GM12878 (cell line): ENCODE measurements around the gene CHPT1. TPM values are rescaled to one million over a fixed set of nuclear protein-coding genes. Genes with fewer than 3 reads are reported as not detected.

ENCODE experiments used
- ATAC-seq: fragments of 200-7000 bp; cut with Tn5 transposase; 3 replicates; pipeline ENCODE4 v1.9.1; 2020; ENCODE audit warnings: mild to moderate bottlenecking, moderate library complexity
- BruUV-seq: library from RNA; stranded (reverse); fragments of 400-500 nt; replicated peaks from 2 replicates; lab custom pipeline; 2021; lab: Mats Ljungman, UMichigan
- CTCF ChIA-PET: fragments of 300-600 bp; sonication (Branson Sonifier 250); formaldehyde crosslinking; extraction: SDS; loops from one replicate; lab custom pipeline; 2021; ENCODE audit warnings: inconsistent platforms; lab: Yijun Ruan, JAX
- POLR2A ChIA-PET: fragments of 350-600 bp; formaldehyde crosslinking; extraction: SDS; loops from one replicate; lab custom pipeline; 2021; ENCODE audit warnings: inconsistent platforms; lab: Charles Lee
- RAD21 ChIA-PET: fragments of 300-600 bp; sonication (Branson Sonifier 250); formaldehyde crosslinking; loops from one replicate; lab custom pipeline; 2023; ENCODE audit warnings: antibody characterized with exemption; ENCODE audit not compliant: unreplicated experiment; lab: Charles Lee
- SMC1A ChIA-PET: fragments of 300-600 bp; sonication (Branson Sonifier 250); formaldehyde crosslinking; loops from one replicate; lab custom pipeline; 2023; ENCODE audit not compliant: unreplicated experiment, uncharacterized antibody; lab: Charles Lee
- DNase-seq: peaks from one replicate; pipeline ENCODE4 v3.0.0-alpha.2; 2011; ENCODE audit warnings: low read depth, low spot score
- FAIRE-seq: peaks from 3 replicates; lab custom pipeline; 2011; peaks lifted over from hg19 to GRCh38; lab: Jason Lieb, UNC
- H2AFZ ChIP-seq: 2 replicates; pipeline ENCODE4 v1.6.0; 2011; ENCODE audit warnings: low read depth, low read length, control low read depth; ENCODE audit not compliant: control insufficient read depth
- H3K27ac ChIP-seq: 2 replicates; pipeline ENCODE4 v1.5.1; 2011; ENCODE audit warnings: control low read depth; ENCODE audit not compliant: control insufficient read depth, insufficient read depth
- H3K27me3 ChIP-seq, 2 experiments: replicated peaks in 1 of 2; 2 replicates each; pipeline versions ENCODE4 v1.6.0 to v1.6.1; 2011; ENCODE audit warnings: low read length in 1 of 2; ENCODE audit not compliant: control insufficient read depth in 2 of 2, insufficient read depth in 2 of 2
- H3K36me3 ChIP-seq, 2 experiments: 2 replicates each; pipeline ENCODE4 v1.5.1; 2011; ENCODE audit warnings: low read length in 1 of 2; ENCODE audit not compliant: control insufficient read depth in 2 of 2, insufficient read depth in 2 of 2
- H3K4me1 ChIP-seq: 2 replicates; pipeline ENCODE4 v1.6.1; 2011; ENCODE audit warnings: mild to moderate bottlenecking, low read length, moderate library complexity, mixed read lengths; ENCODE audit not compliant: control insufficient read depth, insufficient read depth
- H3K4me2 ChIP-seq: 2 replicates; pipeline ENCODE4 v1.6.0; 2011; ENCODE audit warnings: control low read depth; ENCODE audit not compliant: control insufficient read depth, insufficient read depth
- H3K4me3 ChIP-seq: fragments of 200-600 bp; sonication (generic); 2 replicates; pipeline ENCODE4 v1.5.1; 2016
- H3K79me2 ChIP-seq: 2 replicates; pipeline ENCODE4 v1.6.0; 2011; ENCODE audit warnings: low read length; ENCODE audit not compliant: control insufficient read depth, insufficient read depth
- H3K9ac ChIP-seq: 2 replicates; pipeline ENCODE4 v1.8.0; 2011; ENCODE audit warnings: low read length, control low read depth, mixed read lengths; ENCODE audit not compliant: control insufficient read depth, insufficient read depth
- H3K9me3 ChIP-seq: replicated peaks from 3 replicates; pipeline ENCODE4 v1.5.1; 2011; ENCODE audit warnings: mild to moderate bottlenecking, low read length; ENCODE audit not compliant: control insufficient read depth, insufficient read depth
- H4K20me1 ChIP-seq: 2 replicates; pipeline ENCODE4 v1.6.0; 2011; ENCODE audit not compliant: control insufficient read depth, insufficient read depth
- DPF2 ChIP-seq: fragments of 450-650 bp; IDR thresholded peaks from 2 replicates; pipeline ENCODE4 v1.6.1; 2017; ENCODE audit warnings: mild to moderate bottlenecking
- EZH2 ChIP-seq: IDR thresholded peaks from 2 replicates; pipeline ENCODE4 v1.6.1; 2012; ENCODE audit warnings: low read depth, mild to moderate bottlenecking, control low read depth, inconsistent platforms, low read length, borderline replicate concordance; ENCODE audit not compliant: control insufficient read depth
- FOS ChIP-seq: IDR thresholded peaks from 3 replicates; pipeline ENCODE4 v1.6.1; 2011; ENCODE audit warnings: borderline replicate concordance; ENCODE audit not compliant: insufficient read length; ENCODE audit errors: extremely low read depth
- JUND ChIP-seq: IDR thresholded peaks from 2 replicates; pipeline ENCODE4 v1.6.1; 2012; ENCODE audit warnings: low read depth, mild to moderate bottlenecking, low read length, improper control_type of control experiment, moderate library complexity
- SMAD5 ChIP-seq: IDR thresholded peaks from 2 replicates; pipeline ENCODE4 v1.6.1; 2016; ENCODE audit warnings: antibody characterized with exemption, low read depth
- SUZ12 ChIP-seq: fragments of 200-600 bp; sonication (generic); IDR thresholded peaks from one replicate; pipeline ENCODE4 v1.6.1; 2018; ENCODE audit warnings: antibody characterized with exemption, mild to moderate bottlenecking; ENCODE audit not compliant: unreplicated experiment
- ZNF384 ChIP-seq: IDR thresholded peaks from 2 replicates; pipeline ENCODE4 v1.6.1; 2012; ENCODE audit warnings: low read depth, mild to moderate bottlenecking, low read length, improper control_type of control experiment, borderline replicate concordance
- ZSCAN29 ChIP-seq: fragments of 450-650 bp; IDR thresholded peaks from 2 replicates; pipeline ENCODE4 v1.6.1; 2017; ENCODE audit warnings: mild to moderate bottlenecking, moderate library complexity
- WGBS: methylation state at CpG from one replicate; pipeline ENCODE4 v1.1.6; 2016; ENCODE audit warnings: low lambda C conversion rate; ENCODE audit not compliant: insufficient replicate concordance, insufficient coverage; ENCODE audit errors: missing lambda C conversion rate; 5-methylcytosine and 5-hydroxymethylcytosine counted together
- in situ Hi-C: fragments of 300-500 bp; cut with MboI; formaldehyde crosslinking; loops from 9 replicates; pipeline ENCODE4 v1.14.3; 2018; ENCODE audit warnings: mixed read lengths
- intact Hi-C: fragments of 100-400 bp; cut with micrococcal nuclease; formaldehyde crosslinking; loops from one replicate; pipeline ENCODE4 v1.14.2; 2022; ENCODE audit not compliant: unreplicated experiment
- polyA plus RNA-seq, 11 experiments: library from polyadenylated mRNA; depleted of rRNA in 4 of 11; unstranded in 6 of 11; stranded (reverse) in 5 of 11; fragments of >200 nt; fragmentation: Nextera tagmentation in 4 of 11; fragmentation: Illumina TruSeq in 1 of 11; extraction: Ambion mirVana in 4 of 11; extraction: Trizol in 1 of 11; gene quantifications; 1 replicate in 1 of 11; 2 replicates in 10 of 11; pipeline versions ENCODE4 v1.2.1 to v1.2.3, GENCODE V29; 2011 to 2016; ENCODE audit warnings: inconsistent platforms in 2 of 11, missing spikeins in 2 of 11, low read depth in 1 of 11
- total RNA-seq, 4 experiments: library from RNA; depleted of rRNA in 3 of 4; stranded (reverse); fragments of >200 nt in 3 of 4; fragmentation: Illumina TruSeq in 1 of 4; extraction: Trizol in 1 of 4; gene quantifications; 2 replicates each; pipeline versions ENCODE4 v1.2.1 to v1.2.3, GENCODE V29; 2013 to 2021
- TF ChIP-seq, protein P1 (sequence below): IDR thresholded peaks from 2 replicates; pipeline ENCODE4 v1.6.1; 2011; ENCODE audit warnings: borderline replicate concordance, low read depth, mild to moderate bottlenecking, moderate library complexity, low read length; ENCODE audit not compliant: insufficient read depth, poor library complexity, severe bottlenecking
- TF ChIP-seq, protein P2 (sequence below): fragments of 450-650 bp; IDR thresholded peaks from 2 replicates; pipeline ENCODE4 v1.6.1; 2018; ENCODE audit warnings: borderline replicate concordance, mild to moderate bottlenecking; ENCODE audit not compliant: partially characterized antibody
- TF ChIP-seq, protein P3 (sequence below): fragments of 450-650 bp; formaldehyde crosslinking; IDR thresholded peaks from 2 replicates; pipeline ENCODE4 v1.4.0; 2022; ENCODE audit warnings: mild to moderate bottlenecking, moderate library complexity

CHPT1 gene
- total and polyA plus RNA-seq, 10 of the 15 experiments (the other 5 are each of a cell fraction or from before 2014, with no cell fraction given), result 0.85 to 10.2 (median 3.9) TPM

DNA sequence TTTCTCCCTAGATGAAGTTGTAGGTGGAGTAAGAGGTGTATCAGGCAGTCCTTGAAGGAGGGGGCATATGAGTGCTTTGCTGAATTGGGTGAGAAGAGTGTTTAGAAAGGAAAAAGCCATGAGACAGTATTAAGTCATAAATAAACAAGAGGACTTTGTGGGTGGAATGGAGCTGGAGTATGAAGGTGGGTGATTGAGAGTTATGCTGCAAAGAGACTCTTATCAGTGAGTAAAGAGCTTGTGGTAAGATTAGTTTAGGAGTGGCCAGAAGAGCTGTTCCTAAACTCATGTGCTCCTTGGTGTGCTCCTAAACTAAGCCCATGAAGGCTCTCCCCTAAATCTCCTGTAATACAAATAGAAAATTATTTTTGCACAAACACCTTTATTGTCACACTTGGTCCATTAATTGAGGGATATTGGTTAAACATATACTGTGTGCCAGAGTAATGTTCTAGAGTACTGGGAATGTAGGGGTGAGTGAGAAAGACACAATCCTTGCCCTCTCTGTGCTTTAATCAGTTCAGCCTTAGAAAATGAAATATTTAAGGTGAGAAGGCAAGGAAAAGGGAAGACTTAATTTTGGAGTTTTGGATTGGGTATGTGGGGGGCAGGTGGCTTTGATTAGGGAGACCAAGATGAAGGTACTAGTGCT, 9.8 kb downstream of the CHPT1 start (continued):
- TF ChIP-seq, protein P1, sequence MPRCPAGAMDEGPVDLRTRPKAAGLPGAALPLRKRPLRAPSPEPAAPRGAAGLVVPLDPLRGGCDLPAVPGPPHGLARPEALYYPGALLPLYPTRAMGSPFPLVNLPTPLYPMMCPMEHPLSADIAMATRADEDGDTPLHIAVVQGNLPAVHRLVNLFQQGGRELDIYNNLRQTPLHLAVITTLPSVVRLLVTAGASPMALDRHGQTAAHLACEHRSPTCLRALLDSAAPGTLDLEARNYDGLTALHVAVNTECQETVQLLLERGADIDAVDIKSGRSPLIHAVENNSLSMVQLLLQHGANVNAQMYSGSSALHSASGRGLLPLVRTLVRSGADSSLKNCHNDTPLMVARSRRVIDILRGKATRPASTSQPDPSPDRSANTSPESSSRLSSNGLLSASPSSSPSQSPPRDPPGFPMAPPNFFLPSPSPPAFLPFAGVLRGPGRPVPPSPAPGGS, result no peak
- TF ChIP-seq SMAD5 (no peak), FOS (no peak), ZSCAN29 (no peak)

DNA sequence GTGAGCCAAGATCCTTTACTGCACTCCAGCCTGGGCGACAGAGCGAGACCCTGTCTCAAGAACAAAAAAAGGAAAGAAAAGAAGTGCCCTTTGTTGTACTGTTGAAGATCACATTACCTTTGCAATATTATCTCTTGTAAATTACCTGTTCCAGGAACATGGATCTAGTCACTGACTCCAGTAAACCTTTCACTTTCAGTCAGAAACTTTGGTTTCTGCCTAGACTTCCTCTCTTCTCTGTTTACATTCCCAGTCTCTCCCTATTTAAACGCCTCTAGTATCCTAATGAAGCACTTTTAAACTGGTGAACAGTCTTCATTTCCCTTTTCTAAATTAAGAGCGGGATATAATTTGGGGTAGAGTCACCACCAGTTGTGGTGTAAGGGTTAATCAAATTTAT, 12.8 kb downstream of the CHPT1 start:
- H3K4me3 ChIP-seq, result no peak overlapping the region
- H3K9me3 ChIP-seq, result no peaks in the 10 kb centered on the region
- ChIA-PET CTCF (no interaction called here), SMC1A (no interaction called here), POLR2A (no interaction called here), RAD21 (no interaction called here)
- H3K36me3 ChIP-seq, result no peaks in the 10 kb centered on the region
- no peak overlapping the region for H3K9ac ChIP-seq
- in situ Hi-C loops, result no loop called here
- TF ChIP-seq, protein P2, sequence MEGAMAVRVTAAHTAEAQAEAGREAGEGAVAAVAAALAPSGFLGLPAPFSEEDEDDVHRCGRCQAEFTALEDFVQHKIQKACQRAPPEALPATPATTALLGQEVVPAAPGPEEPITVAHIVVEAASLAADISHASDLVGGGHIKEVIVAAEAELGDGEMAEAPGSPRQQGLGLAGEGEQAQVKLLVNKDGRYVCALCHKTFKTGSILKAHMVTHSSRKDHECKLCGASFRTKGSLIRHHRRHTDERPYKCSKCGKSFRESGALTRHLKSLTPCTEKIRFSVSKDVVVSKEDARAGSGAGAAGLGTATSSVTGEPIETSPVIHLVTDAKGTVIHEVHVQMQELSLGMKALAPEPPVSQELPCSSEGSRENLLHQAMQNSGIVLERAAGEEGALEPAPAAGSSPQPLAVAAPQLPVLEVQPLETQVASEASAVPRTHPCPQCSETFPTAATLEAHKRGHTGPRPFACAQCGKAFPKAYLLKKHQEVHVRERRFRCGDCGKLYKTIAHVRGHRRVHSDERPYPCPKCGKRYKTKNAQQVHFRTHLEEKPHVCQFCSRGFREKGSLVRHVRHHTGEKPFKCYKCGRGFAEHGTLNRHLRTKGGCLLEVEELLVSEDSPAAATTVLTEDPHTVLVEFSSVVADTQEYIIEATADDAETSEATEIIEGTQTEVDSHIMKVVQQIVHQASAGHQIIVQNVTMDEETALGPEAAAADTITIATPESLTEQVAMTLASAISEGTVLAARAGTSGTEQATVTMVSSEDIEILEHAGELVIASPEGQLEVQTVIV, result no peak
- TF ChIP-seq JUND (no peak), DPF2 (no peak), EZH2 (no peak), ZNF384 (no peak), SUZ12 (no peak)
- TF ChIP-seq, protein P3, sequence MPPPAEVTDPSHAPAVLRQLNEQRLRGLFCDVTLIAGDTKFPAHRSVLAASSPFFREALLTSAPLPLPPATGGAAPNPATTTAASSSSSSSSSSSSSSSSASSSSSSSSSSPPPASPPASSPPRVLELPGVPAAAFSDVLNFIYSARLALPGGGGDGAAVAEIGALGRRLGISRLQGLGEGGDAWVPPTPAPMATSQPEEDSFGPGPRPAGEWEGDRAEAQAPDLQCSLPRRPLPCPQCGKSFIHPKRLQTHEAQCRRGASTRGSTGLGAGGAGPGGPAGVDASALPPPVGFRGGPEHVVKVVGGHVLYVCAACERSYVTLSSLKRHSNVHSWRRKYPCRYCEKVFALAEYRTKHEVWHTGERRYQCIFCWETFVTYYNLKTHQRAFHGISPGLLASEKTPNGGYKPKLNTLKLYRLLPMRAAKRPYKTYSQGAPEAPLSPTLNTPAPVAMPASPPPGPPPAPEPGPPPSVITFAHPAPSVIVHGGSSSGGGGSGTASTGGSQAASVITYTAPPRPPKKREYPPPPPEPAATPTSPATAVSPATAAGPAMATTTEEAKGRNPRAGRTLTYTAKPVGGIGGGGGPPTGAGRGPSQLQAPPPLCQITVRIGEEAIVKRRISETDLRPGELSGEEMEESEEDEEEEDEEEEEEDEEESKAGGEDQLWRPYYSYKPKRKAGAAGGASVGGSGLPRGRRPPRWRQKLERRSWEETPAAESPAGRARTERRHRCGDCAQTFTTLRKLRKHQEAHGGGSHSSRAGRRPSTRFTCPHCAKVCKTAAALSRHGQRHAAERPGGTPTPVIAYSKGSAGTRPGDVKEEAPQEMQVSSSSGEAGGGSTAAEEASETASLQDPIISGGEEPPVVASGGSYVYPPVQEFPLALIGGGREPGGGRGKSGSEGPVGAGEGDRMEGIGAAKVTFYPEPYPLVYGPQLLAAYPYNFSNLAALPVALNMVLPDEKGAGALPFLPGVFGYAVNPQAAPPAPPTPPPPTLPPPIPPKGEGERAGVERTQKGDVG, result no peak
- FAIRE-seq (no peak), ATAC-seq (no peak), DNase-seq (no peak)
- peaks cover 4% of the 10 kb centered on the region; the same call in 1 of the 2 replicates for H4K20me1 ChIP-seq
- H3K79me2 ChIP-seq, result no peaks in the 10 kb centered on the region
- intact Hi-C loops, result no loop called here
- H3K27ac ChIP-seq, result no peak overlapping the region
- no peak overlapping the region for H2AFZ ChIP-seq
- 78% methylated on average over 4 of the region's 4 CpGs for WGBS
- no peaks in the 10 kb centered on the region for H3K4me1 ChIP-seq
- no peak overlapping the region for H3K4me2 ChIP-seq
- BruUV-seq, result no TSS peak
- no peaks in the 10 kb centered on the region for H3K27me3 ChIP-seq
